ENCODE results near the gene NPB. TPM values are rescaled to one million over a fixed set of nuclear protein-coding genes. Genes with fewer than 3 reads are reported as not detected.
A peak's percentile ranks its signal among the peaks of the same experiment; 100 is the strongest.

The NPB gene
- total RNA-seq, 1 donor from 2014 or later = 1.3 TPM

- peaks cover 6% of the 10 kb centered on the region for H3K36me3 Mint-ChIP-seq (ENCODE audit: low read depth)
- TF ChIP-seq, protein P1, sequence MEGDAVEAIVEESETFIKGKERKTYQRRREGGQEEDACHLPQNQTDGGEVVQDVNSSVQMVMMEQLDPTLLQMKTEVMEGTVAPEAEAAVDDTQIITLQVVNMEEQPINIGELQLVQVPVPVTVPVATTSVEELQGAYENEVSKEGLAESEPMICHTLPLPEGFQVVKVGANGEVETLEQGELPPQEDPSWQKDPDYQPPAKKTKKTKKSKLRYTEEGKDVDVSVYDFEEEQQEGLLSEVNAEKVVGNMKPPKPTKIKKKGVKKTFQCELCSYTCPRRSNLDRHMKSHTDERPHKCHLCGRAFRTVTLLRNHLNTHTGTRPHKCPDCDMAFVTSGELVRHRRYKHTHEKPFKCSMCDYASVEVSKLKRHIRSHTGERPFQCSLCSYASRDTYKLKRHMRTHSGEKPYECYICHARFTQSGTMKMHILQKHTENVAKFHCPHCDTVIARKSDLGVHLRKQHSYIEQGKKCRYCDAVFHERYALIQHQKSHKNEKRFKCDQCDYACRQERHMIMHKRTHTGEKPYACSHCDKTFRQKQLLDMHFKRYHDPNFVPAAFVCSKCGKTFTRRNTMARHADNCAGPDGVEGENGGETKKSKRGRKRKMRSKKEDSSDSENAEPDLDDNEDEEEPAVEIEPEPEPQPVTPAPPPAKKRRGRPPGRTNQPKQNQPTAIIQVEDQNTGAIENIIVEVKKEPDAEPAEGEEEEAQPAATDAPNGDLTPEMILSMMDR (IDR thresholded peaks at IDR 0.05) = no peak
- H3K27me3 Mint-ChIP-seq (ENCODE audit: low read depth) = no peaks in the 10 kb centered on the region
- H3K4me3 Mint-ChIP-seq (ENCODE audit: unreplicated experiment) = peak overlapping the region; percentile 9
- no peak for DNase-seq (ENCODE audit: low spot score)
- H3K4me1 Mint-ChIP-seq (ENCODE audit: low read depth) = peaks cover 24% of the 10 kb centered on the region
- peak overlapping the region; percentile 90 for H3K27ac Mint-ChIP-seq (ENCODE audit: unreplicated experiment)
- H3K9me3 Mint-ChIP-seq (ENCODE audit: low read depth) = no peaks in the 10 kb centered on the region
These were observed 3.8 kb upstream of the NPB start for GRCh38 chr17:81898029-81898866.

DNA sequence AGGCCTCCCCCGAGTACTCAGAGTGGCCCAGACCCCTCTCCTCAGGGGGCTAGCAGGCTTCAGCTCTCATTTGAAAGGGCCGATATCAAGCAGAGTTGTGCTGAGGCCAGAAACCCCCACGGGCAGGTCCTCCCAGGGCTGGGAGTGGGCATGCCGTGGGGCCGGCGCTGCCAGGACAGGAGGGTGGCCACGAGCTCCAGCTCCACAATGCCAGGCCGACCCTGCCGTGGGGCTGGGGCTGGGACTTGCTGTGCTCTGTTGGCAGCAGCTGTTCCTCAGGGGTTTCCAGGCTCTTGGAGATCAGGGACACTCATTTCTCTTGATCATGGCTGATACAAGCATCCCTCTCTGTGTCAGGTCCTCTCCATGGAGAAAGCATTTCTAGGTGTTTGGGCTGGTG is 3.2 kb upstream of the NPB start:
- H3K4me1 Mint-ChIP-seq (ENCODE audit: low read depth) = peaks cover 24% of the 10 kb centered on the region
- H3K9me3 Mint-ChIP-seq (ENCODE audit: low read depth) = no peaks in the 10 kb centered on the region
- H3K36me3 Mint-ChIP-seq (ENCODE audit: low read depth) = peaks cover 6% of the 10 kb centered on the region
- no peaks in the 10 kb centered on the region for H3K27me3 Mint-ChIP-seq (ENCODE audit: low read depth)
- TF ChIP-seq, protein P1 (IDR thresholded peaks at IDR 0.05) = no peak
- H3K27ac Mint-ChIP-seq (ENCODE audit: unreplicated experiment) = peak overlapping the region; percentile 90
- no peak overlapping the region for H3K4me3 Mint-ChIP-seq (ENCODE audit: unreplicated experiment)
- DNase-seq (ENCODE audit: low spot score) = no peak

DNA sequence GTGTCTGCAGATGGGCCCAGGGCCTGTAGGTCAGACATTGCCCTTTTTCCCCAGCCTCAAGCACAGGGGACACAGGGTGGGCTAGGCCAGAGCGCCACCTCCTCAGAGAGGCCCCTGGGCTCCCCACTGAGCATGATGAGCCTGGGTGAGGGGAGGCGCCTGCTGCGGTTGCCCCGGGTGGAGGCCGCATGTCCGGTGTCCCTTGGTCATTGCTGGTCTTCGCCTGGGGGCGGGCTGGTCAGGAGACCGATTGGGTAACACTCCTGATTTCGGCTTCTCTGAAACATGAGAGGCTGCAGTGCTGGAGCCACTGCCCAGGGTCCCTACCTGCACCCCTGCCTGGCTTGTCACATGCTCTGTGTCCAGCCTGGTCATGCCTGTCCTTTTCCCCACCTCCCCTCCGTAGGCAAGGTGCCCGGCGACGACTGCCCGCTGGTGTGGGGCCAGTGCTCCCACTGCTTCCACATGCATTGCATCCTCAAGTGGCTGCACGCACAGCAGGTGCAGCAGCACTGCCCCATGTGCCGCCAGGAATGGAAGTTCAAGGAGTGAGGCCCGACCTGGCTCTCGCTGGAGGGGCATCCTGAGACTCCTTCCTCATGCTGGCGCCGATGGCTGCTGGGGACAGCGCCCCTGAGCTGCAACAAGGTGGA is 2.4 kb upstream of the NPB start:
- Mint-ChIP-seq H3K27ac (ENCODE audit: unreplicated experiment) (peak overlapping the region; percentile 74), H3K36me3 (ENCODE audit: low read depth) (peaks cover 6% of the 10 kb centered on the region), H3K4me1 (ENCODE audit: low read depth) (peaks cover 24% of the 10 kb centered on the region), H3K4me3 (ENCODE audit: unreplicated experiment) (no peak overlapping the region), H3K9me3 (ENCODE audit: low read depth) (no peaks in the 10 kb centered on the region), H3K27me3 (ENCODE audit: low read depth) (no peaks in the 10 kb centered on the region)
- TF ChIP-seq, protein P1 (IDR thresholded peaks at IDR 0.05) = no peak
- DNase-seq (ENCODE audit: low spot score) = no peak

DNA sequence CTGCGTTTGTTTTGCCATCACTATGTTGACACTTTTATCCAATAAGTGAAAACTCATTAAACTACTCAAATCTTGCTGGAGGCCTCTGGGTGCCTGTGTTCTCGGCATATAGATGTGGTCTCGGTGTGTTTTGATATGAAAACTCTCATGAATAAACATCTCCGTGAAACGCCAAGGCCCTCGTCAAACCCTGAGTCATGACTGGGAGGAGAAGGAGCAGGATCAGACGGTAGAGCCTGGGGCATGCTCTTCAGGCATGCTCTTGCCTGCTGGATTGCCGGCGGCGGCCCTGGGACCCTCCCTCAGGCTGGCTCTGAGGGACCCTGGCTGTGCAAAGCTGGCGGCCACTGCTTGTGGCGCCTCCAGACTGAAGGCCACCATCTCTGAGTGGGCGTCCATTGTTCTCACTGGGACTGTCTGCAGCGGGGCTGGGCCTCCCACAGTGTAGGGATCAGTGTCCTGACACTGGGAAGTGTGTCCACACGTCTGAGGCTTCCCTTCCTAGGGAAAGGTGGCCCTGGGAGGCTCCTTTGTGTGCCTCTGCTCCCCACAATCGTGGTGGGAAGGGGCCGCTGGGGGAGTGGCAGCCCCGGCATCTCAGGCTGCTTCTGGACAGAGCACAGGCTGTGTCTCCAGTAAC is 1.7 kb upstream of the NPB start:
- TF ChIP-seq, protein P1 (IDR thresholded peaks at IDR 0.05) = no peak
- Mint-ChIP-seq H3K27me3 (ENCODE audit: low read depth) (no peaks in the 10 kb centered on the region), H3K27ac (ENCODE audit: unreplicated experiment) (peak overlapping the region; percentile 74), H3K4me3 (ENCODE audit: unreplicated experiment) (no peak overlapping the region), H3K4me1 (ENCODE audit: low read depth) (peaks cover 24% of the 10 kb centered on the region), H3K36me3 (ENCODE audit: low read depth) (peaks cover 4% of the 10 kb centered on the region), H3K9me3 (ENCODE audit: low read depth) (no peaks in the 10 kb centered on the region)
- DNase-seq (ENCODE audit: low spot score) = no peak
